A549 (cell line): Measurements from ENCODE around the gene FBLN1. TPM values are rescaled to one million over a fixed set of nuclear protein-coding genes. Genes with fewer than 3 reads are reported as not detected.

Source experiments
- ATAC-seq, 2 experiments: fragments of 200-7000 bp in 1 of 2; fragments of >200 bp in 1 of 2; cut with Nextera tagmentation in 1 of 2; cut with Tn5 transposase in 1 of 2; 3 replicates each; pipeline versions ENCODE4 v1.8.0 to v1.9.1; 2018 to 2020; ENCODE audit warnings: mild to moderate bottlenecking in 1 of 2, moderate library complexity in 1 of 2
- CTCF ChIA-PET: fragments of 300-600 bp; sonication (Branson Sonifier 250); formaldehyde crosslinking; extraction: SDS; loops from one replicate; lab custom pipeline; 2021; ENCODE audit warnings: antibody characterized with exemption, inconsistent platforms; lab: Yijun Ruan, JAX
- POLR2A ChIA-PET: fragments of 350-600 bp; formaldehyde crosslinking; extraction: SDS; loops from one replicate; lab custom pipeline; 2021; ENCODE audit warnings: antibody characterized with exemption, inconsistent platforms; lab: Yijun Ruan, JAX
- DNase-seq, 2 experiments: peaks; one replicate each; pipeline versions ENCODE4 v3.0.0 to v3.0.0-alpha.2; 2011 to 2016; ENCODE audit warnings: low read depth in 1 of 2, low spot score in 1 of 2
- FAIRE-seq: peaks from 2 replicates; lab custom pipeline; 2011; peaks lifted over from hg19 to GRCh38; lab: Jason Lieb, UNC
- H3K27ac ChIP-seq, 2 experiments: fragments of >200 bp; sonication (Bioruptor Twin); formaldehyde crosslinking; 3 replicates each; pipeline ENCODE4 v1.5.1; 2016 to 2017
- H3K4me1 ChIP-seq: fragments of >200 bp; sonication (Bioruptor Twin); formaldehyde crosslinking; 3 replicates; pipeline ENCODE4 v1.6.1; 2016
- H3K4me2 ChIP-seq: fragments of >200 bp; sonication (Bioruptor Twin); formaldehyde crosslinking; 3 replicates; pipeline ENCODE4 v1.6.1; 2016
- H3K4me3 ChIP-seq: fragments of >200 bp; sonication (Bioruptor Twin); formaldehyde crosslinking; 3 replicates; pipeline ENCODE4 v1.5.1; 2016
- H3K9me3 ChIP-seq: fragments of >200 bp; sonication (Bioruptor Twin); formaldehyde crosslinking; 3 replicates; pipeline ENCODE4 v1.6.1; 2016
- ATOH8 ChIP-seq: fragments of 250-450 bp; sonication (Bioruptor Pico); IDR thresholded peaks from 2 replicates; pipeline ENCODE4 v1.5.0; 2020; ENCODE audit warnings: low read depth, mild to moderate bottlenecking, moderate library complexity
- CBX8 ChIP-seq: fragments of 200-600 bp; sonication (generic); IDR thresholded peaks from 2 replicates; pipeline ENCODE4 v1.6.1; 2016
- CEBPB ChIP-seq, 2 experiments: fragments of >200 bp in 1 of 2; sonication (Bioruptor Twin) in 1 of 2; formaldehyde crosslinking in 1 of 2; IDR thresholded peaks; 2 replicates each; pipeline ENCODE4 v1.6.1; 2012 to 2016
- CHD4 ChIP-seq: fragments of 200-600 bp; sonication (generic); IDR thresholded peaks from 2 replicates; pipeline ENCODE4 v1.6.1; 2016; ENCODE audit warnings: antibody characterized with exemption, mild to moderate bottlenecking, borderline replicate concordance
- FOSL2 ChIP-seq, 2 experiments: fragments of 450-650 bp in 1 of 2; fragments of >200 bp in 1 of 2; sonication (Bioruptor Twin) in 1 of 2; formaldehyde crosslinking; IDR thresholded peaks; 2 replicates each; pipeline versions ENCODE4 v1.5.0 to v1.6.1; 2016 to 2020; ENCODE audit warnings: mild to moderate bottlenecking in 1 of 2, moderate library complexity in 1 of 2
- HDAC2 ChIP-seq: fragments of 200-600 bp; sonication (generic); IDR thresholded peaks from 2 replicates; pipeline ENCODE4 v1.6.1; 2016
- HOXB13 ChIP-seq: fragments of 250-450 bp; sonication (Bioruptor Pico); IDR thresholded peaks from 2 replicates; pipeline ENCODE4 v1.5.0; 2020; ENCODE audit warnings: low read depth, mild to moderate bottlenecking, moderate library complexity
- HOXB5 ChIP-seq: fragments of 250-450 bp; sonication (Bioruptor Pico); IDR thresholded peaks from 2 replicates; pipeline ENCODE4 v1.5.0; 2020; ENCODE audit warnings: mild to moderate bottlenecking, moderate library complexity
- JUN ChIP-seq, 2 experiments: fragments of >200 bp; sonication (Bioruptor Twin); formaldehyde crosslinking; IDR thresholded peaks; 2 replicates in 1 of 2; 3 replicates in 1 of 2; pipeline ENCODE4 v1.6.1; 2016 to 2017
- MAZ ChIP-seq: fragments of 150-350 bp; IDR thresholded peaks from 2 replicates; pipeline ENCODE4 v1.6.1; 2014; ENCODE audit warnings: antibody characterized with exemption, low read depth, low read length, borderline replicate concordance
- NFE2L2 ChIP-seq: fragments of 150-350 bp; conservative IDR thresholded peaks from 2 replicates; pipeline ENCODE4 v1.6.1; 2014; ENCODE audit warnings: low read length
- NPAS2 ChIP-seq: fragments of 250-450 bp; sonication (Bioruptor Pico); IDR thresholded peaks from 2 replicates; pipeline ENCODE4 v1.8.0; 2022; ENCODE audit warnings: mild to moderate bottlenecking, moderate library complexity, borderline replicate concordance
- PBX3 ChIP-seq: IDR thresholded peaks from 2 replicates; pipeline ENCODE4 v1.6.1; 2012
- POLR2A ChIP-seq: IDR thresholded peaks from 2 replicates; pipeline ENCODE4 v1.6.1; 2012; ENCODE audit warnings: mild to moderate bottlenecking, low read length
- POLR2AphosphoS2 ChIP-seq: conservative IDR thresholded peaks from 2 replicates; pipeline ENCODE4 v1.6.1; 2012; ENCODE audit warnings: low read length, improper control_type of control experiment, inconsistent platforms
- RFX5 ChIP-seq: fragments of 450-650 bp; IDR thresholded peaks from 2 replicates; pipeline ENCODE4 v1.7.1; 2014; ENCODE audit warnings: antibody characterized with exemption, mild to moderate bottlenecking, moderate library complexity
- SMC3 ChIP-seq: fragments of >200 bp; sonication (Bioruptor Twin); formaldehyde crosslinking; IDR thresholded peaks from 3 replicates; pipeline ENCODE4 v1.6.1; 2018; ENCODE audit warnings: inconsistent platforms
- TFCP2L1 ChIP-seq: fragments of 250-450 bp; sonication (Bioruptor Pico); IDR thresholded peaks from 2 replicates; pipeline ENCODE4 v1.5.0; 2021; ENCODE audit warnings: mild to moderate bottlenecking
- ZC3H11A ChIP-seq: fragments of 450-650 bp; IDR thresholded peaks from 2 replicates; pipeline ENCODE4 v1.6.1; 2014; ENCODE audit warnings: antibody characterized with exemption, mild to moderate bottlenecking
- ZNF302 ChIP-seq: fragments of 250-450 bp; sonication (Bioruptor Pico); IDR thresholded peaks from 2 replicates; pipeline ENCODE4 v1.9.0; 2021; ENCODE audit warnings: inconsistent platforms, mild to moderate bottlenecking, moderate library complexity
- WGBS: methylation state at CpG from one replicate; pipeline ENCODE4 v1.1.6; 2017; ENCODE audit errors: missing lambda C conversion rate; 5-methylcytosine and 5-hydroxymethylcytosine counted together
- polyA plus RNA-seq, 4 experiments: library from polyadenylated mRNA; depleted of rRNA in 3 of 4; stranded (reverse); fragments of >200 nt; fragmentation: RNase III in 1 of 4; extraction: RNeasy Plus Mini Kit Qiagen cat#74134 plus additional on column Dnase treatment in 1 of 4; gene quantifications; 2 replicates in 3 of 4; 3 replicates in 1 of 4; pipeline ENCODE4 v1.2.3, GENCODE V29; 2011 to 2017
- TF ChIP-seq, protein P1 (sequence below): fragments of 450-650 bp; IDR thresholded peaks from 2 replicates; pipeline ENCODE4 v1.6.1; 2014; ENCODE audit warnings: antibody characterized with exemption

Gene FBLN1
- polyA plus RNA-seq, 2 of the 4 experiments (the other 2 are of a cell fraction): 18.2 to 32.7 TPM

GRCh38 chr22:45608763-45609180 is 106.1 kb downstream of the FBLN1 start:
- Histone ChIP-seq H3K9me3 (no peaks in the 10 kb centered on the region), H3K4me2 (no peak overlapping the region), H3K4me3 (no peak overlapping the region), H3K27ac (peak overlapping the region; percentile 65 to 97)
- TF ChIP-seq FOSL2 (IDR thresholded peaks at IDR 0.05): no peak
- 0 out of 2 replicates have a peak, but pooled peaks have one; percentile 12 for TF ChIP-seq FOSL2 (CRISPR knock-in tag; IDR thresholded peaks at IDR 0.05)
- no peak for TF ChIP-seq RFX5
- TF ChIP-seq, all 56 proteins: peak for 1
- whole genome bisulfite sequencing: 66% methylated on average over 8 of the region's 8 CpGs
- ATAC-seq (no peak), DNase-seq (peak in 1 of 2 experiments; percentile 40), FAIRE-seq (no peak)
- H3K4me1 ChIP-seq: peaks cover 33% of the 10 kb centered on the region
- CTCF ChIA-PET: interaction anchor here (1.4 kb wide), 1 partner anchor 31 kb away, joined by 4 read pairs; no protein-coding TSS in a partner anchor
- POLR2A ChIA-PET: no interaction called here

DNA sequence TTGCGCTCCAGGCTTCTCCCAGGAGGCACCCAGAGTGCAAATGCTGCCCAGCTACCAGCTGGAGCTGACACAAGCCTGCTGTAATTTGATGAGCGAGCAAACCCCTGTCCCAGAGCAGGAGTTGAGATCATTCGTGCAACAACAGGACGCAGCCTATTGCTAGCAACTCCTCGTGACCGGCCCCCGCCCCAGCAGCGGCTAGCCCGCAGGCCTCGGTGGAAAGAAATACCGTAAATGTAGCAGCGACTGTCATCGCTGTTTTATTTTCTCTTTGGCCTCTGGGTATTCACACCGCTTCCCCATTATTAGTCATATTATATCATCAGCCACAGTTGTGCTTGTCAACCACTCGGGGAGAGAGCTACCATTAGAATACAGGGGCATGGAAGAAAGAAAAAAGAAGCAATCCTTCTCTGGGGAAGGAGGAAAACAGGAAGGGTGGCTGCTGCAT is 109.8 kb downstream of the FBLN1 start:
- FAIRE-seq (no peak), DNase-seq (no peak), ATAC-seq (0 out of 6 replicates have a peak, but pooled peaks of 1 of the 2 experiments have one; percentile 30)
- Histone ChIP-seq H3K4me2 (no peak overlapping the region), H3K4me1 (peaks cover 20% of the 10 kb centered on the region), H3K27ac (peak overlapping the region; percentile 35 to 97; a peak in 5 of 6 replicates), H3K4me3 (no peak overlapping the region), H3K9me3 (peaks cover 10% of the 10 kb centered on the region; the same call in 1 of the 3 replicates)
- ChIA-PET CTCF (interaction anchor here (0.7 to 1.3 kb wide), 3 partner anchors 32 to 176 kb away, joined by 3 to 4 read pairs (median 3); no protein-coding TSS in a partner anchor), POLR2A (no interaction called here)
- TF ChIP-seq CEBPB (IDR thresholded peaks at IDR 0.05) (no peak), SMC3 (no peak), ZC3H11A (no peak), POLR2AphosphoS2 (no peak), ZNF302 (CRISPR knock-in tag) (no peak), CHD4 (no peak), HDAC2 (no peak), TFCP2L1 (CRISPR knock-in tag) (no peak), NPAS2 (CRISPR knock-in tag) (no peak)
- TF ChIP-seq, protein P1, sequence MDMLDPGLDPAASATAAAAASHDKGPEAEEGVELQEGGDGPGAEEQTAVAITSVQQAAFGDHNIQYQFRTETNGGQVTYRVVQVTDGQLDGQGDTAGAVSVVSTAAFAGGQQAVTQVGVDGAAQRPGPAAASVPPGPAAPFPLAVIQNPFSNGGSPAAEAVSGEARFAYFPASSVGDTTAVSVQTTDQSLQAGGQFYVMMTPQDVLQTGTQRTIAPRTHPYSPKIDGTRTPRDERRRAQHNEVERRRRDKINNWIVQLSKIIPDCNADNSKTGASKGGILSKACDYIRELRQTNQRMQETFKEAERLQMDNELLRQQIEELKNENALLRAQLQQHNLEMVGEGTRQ: no peak
- WGBS: 91% methylated on average over 15 of the region's 15 CpGs

DNA sequence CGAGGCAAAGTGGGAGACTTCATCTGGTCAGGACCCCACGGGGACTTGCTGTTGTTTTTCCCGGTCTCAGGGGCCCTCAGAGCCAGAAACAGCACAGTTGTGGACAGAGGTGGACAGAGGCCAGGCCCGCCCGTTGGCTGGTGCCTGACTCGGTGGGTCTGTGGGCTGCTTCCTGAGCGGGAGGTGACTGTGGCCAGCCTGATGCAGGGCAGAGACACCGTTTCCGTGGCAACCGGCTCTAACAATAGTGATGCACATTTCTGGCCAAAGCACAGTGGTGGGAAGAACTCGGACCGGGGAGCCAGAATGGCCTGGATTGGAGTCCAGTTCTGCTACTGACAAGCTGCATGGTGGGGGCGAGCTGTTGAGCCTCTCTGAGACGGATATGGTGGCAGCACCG is 110.3 kb downstream of the FBLN1 start:
- TF ChIP-seq JUN (IDR thresholded peaks at IDR 0.05) (no peak), POLR2A (no peak), HOXB5 (no peak)
- no peak for DNase-seq
- Histone ChIP-seq H3K9me3 (peaks cover 10% of the 10 kb centered on the region; the same call in 1 of the 3 replicates), H3K4me2 (no peak overlapping the region), H3K4me3 (no peak overlapping the region), H3K4me1 (peaks cover 20% of the 10 kb centered on the region), H3K27ac (peak overlapping the region; percentile 11 to 97; a peak in 4 of 6 replicates)
- FAIRE-seq: no peak
- ChIA-PET CTCF (interaction anchor here (1.0 to 1.3 kb wide), 2 partner anchors 32 to 35 kb away, joined by 3 read pairs; no protein-coding TSS in a partner anchor), POLR2A (no interaction called here)
- ATAC-seq: no peak
- 88% methylated on average over 8 of the region's 15 CpGs for WGBS

DNA sequence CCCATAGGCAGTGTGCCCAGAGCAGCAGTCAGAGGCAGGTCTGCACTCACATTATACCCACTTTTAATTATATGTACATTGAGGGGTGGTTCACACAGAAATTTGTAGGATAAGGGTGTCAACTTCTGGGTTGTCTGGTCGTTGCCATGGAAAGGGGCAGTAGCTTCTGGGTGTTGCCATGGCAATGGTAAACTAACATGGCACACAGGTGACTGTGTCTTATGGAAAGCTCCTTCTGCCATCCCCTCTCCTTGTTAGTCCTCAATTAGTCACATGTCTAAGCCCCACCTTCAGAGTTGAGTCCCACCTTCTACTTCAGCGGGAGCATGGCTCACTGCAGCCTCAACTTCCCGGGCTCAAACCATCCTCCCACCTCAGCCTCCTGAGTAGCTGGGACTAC is 112.7 kb downstream of the FBLN1 start:
- no peak overlapping the region for H3K4me3 ChIP-seq
- 86% methylated on average over 3 of the region's 3 CpGs for WGBS
- no peak for TF ChIP-seq POLR2A
- TF ChIP-seq MAZ: no peak
- TF ChIP-seq HOXB5: no peak
- TF ChIP-seq PBX3: no peak
- no peak for TF ChIP-seq CBX8
- TF ChIP-seq HOXB13 (CRISPR knock-in tag): no peak
- no peak for TF ChIP-seq CHD4
- TF ChIP-seq NFE2L2: no peak
- no peak for TF ChIP-seq ATOH8 (CRISPR knock-in tag)
- ATAC-seq (no peak; a peak in 1 of 6 replicates), DNase-seq (no peak), FAIRE-seq (no peak)
- POLR2A ChIA-PET: no interaction called here
- CTCF ChIA-PET: interaction anchor here (1.0 kb wide), 2 partner anchors 10 to 21 kb away, joined by 3 to 4 read pairs; no protein-coding TSS in a partner anchor
- H3K4me1 ChIP-seq: peaks cover 13% of the 10 kb centered on the region
- H3K27ac ChIP-seq: peak overlapping the region; percentile 41 to 97; a peak in 5 of 6 replicates
- peaks cover 19% of the 10 kb centered on the region for H3K9me3 ChIP-seq
- no peak overlapping the region for H3K4me2 ChIP-seq
